Spleen (tissue), 11 donors: ENCODE measurements around the gene TRIM38. TPM values are rescaled to one million over a fixed set of nuclear protein-coding genes. Genes with fewer than 3 reads are reported as not detected.

Experiments
- DNase-seq: peaks from one replicate; pipeline ENCODE4 v3.0.0-alpha.2; 2020
- H3K27ac ChIP-seq, 8 donors: fragments of 200-600 bp; sonication (generic) in 7 of 8; 1 replicate in 4 of 8; 2 replicates in 4 of 8; pipeline versions ENCODE4 v1.5.0 to v1.8.0; 2016 to 2021; ENCODE audit warnings: inconsistent platforms in 4 of 8, mild to moderate bottlenecking in 4 of 8, moderate library complexity in 1 of 8
- H3K27me3 ChIP-seq, 7 donors: fragments of 200-600 bp; sonication (generic) in 6 of 7; replicated peaks in 1 of 7; 1 replicate in 4 of 7; 2 replicates in 3 of 7; pipeline versions ENCODE4 v1.5.0 to v1.8.0; 2016 to 2021; ENCODE audit warnings: inconsistent platforms in 3 of 7, mild to moderate bottlenecking in 1 of 7
- H3K36me3 ChIP-seq, 6 donors: fragments of 200-600 bp; sonication (generic) in 5 of 6; 1 replicate in 4 of 6; 2 replicates in 2 of 6; pipeline versions ENCODE4 v1.5.0 to v1.8.0; 2016 to 2021; ENCODE audit warnings: inconsistent platforms in 2 of 6
- H3K4me1 ChIP-seq, 6 donors: fragments of 200-600 bp; sonication (generic) in 5 of 6; 1 replicate in 3 of 6; 2 replicates in 3 of 6; pipeline versions ENCODE4 v1.5.0 to v1.8.0; 2016 to 2021; ENCODE audit warnings: inconsistent platforms in 3 of 6
- H3K4me3 ChIP-seq, 8 donors: fragments of 200-600 bp; sonication (generic) in 7 of 8; 1 replicate in 4 of 8; 2 replicates in 4 of 8; pipeline versions ENCODE4 v1.5.0 to v1.8.0; 2016 to 2021; ENCODE audit warnings: inconsistent platforms in 4 of 8, mild to moderate bottlenecking in 4 of 8, moderate library complexity in 2 of 8
- H3K9me3 ChIP-seq, 8 donors: fragments of 200-600 bp; sonication (generic) in 7 of 8; 1 replicate in 4 of 8; 2 replicates in 4 of 8; pipeline versions ENCODE4 v1.5.0 to v1.8.0; 2016 to 2021; ENCODE audit warnings: inconsistent platforms in 4 of 8
- POLR2A ChIP-seq, 3 donors: fragments of 450-650 bp; IDR thresholded peaks; one replicate each; pipeline ENCODE4 v1.5.1; 2017; ENCODE audit warnings: antibody characterized with exemption in 3 of 3, mild to moderate bottlenecking in 1 of 3
- POLR2AphosphoS5 ChIP-seq, 3 donors: sonication (generic); formaldehyde crosslinking; IDR thresholded peaks; one replicate each; pipeline ENCODE4 v1.5.1; 2017; ENCODE audit warnings: antibody characterized with exemption in 3 of 3
- WGBS, 5 donors: extraction: QIAGEN DNeasy Blood & Tissue Kit in 3 of 5; methylation state at CpG; one replicate each; pipeline versions ENCODE4 v1.1.5 to v1.1.7; 2013 to 2018; 5-methylcytosine and 5-hydroxymethylcytosine counted together
- intact Hi-C: fragments of 100-400 bp; cut with DNase I; formaldehyde crosslinking; loops from one replicate; pipeline ENCODE4 v1.15.0; 2023; ENCODE audit warnings: low total_unique reads
- polyA plus RNA-seq, 3 donors: library from polyadenylated mRNA; stranded (reverse); fragments of 200-250 nt; gene quantifications; one replicate each; pipeline ENCODE4 v1.2.1, GENCODE V29; 2013
- total RNA-seq, 7 donors: library from RNA; depleted of rRNA in 3 of 7; stranded (reverse); fragments of >200 nt in 3 of 7; fragmentation: NEBNext Ultra II Directional in 4 of 7; extraction: Animal tissue kit (Norgen Biotek cat#: 25700) in 4 of 7; gene quantifications; one replicate each; pipeline versions ENCODE4 v1.1.0 to v1.2.1, GENCODE V29; 2016 to 2021
- TF ChIP-seq, protein P1 (sequence below), 11 experiments: fragments of 200-600 bp in 7 of 11; fragments of 450-650 bp in 4 of 11; sonication (generic) in 4 of 11; IDR thresholded peaks in 8 of 11; conservative IDR thresholded peaks in 3 of 11; 1 replicate in 7 of 11; 2 replicates in 4 of 11; pipeline versions ENCODE4 v1.4.0 to v1.8.0; 2016 to 2021; ENCODE audit warnings: antibody characterized with exemption in 11 of 11, inconsistent platforms in 4 of 11, mild to moderate bottlenecking in 1 of 11
- donor health status: healthy with polysubstance abuse.
- donor health status: DM: no; HTN: no; CAD: no; lungs with moderate emphysema.
- donor health status: DM: no; HTN: no; CAD: no.
- donor health status: Bipolar disorder and iron deficiency.
- donor health status: healthy.
- donor health status: DM: no; HTN: no; CAD: no.
- donor health status: DM: yes; HTN: yes; CAD: no.

Gene TRIM38
- total and polyA plus RNA-seq, 10 donors = 8.0 to 34.4 (median 28.1) TPM

- WGBS, 5 donors = 72 to 94% (median 80%) methylated on average over 29 of the region's 29 CpGs
- no peak for TF ChIP-seq POLR2A (IDR thresholded peaks at IDR 0.05)
- Histone ChIP-seq H3K4me1 (peaks cover 0 to 27% (median 20%) of the 10 kb centered on the region in 6 donors), H3K36me3 (no peaks in the 10 kb centered on the region), H3K4me3 (peak overlapping the region in 2 of 8 donors; percentile 31 to 58), H3K9me3 (peaks cover 0 to 28% (median 2%) of the 10 kb centered on the region in 8 donors), H3K27me3 (no peaks in the 10 kb centered on the region), H3K27ac (peak overlapping the region in 1 of 8 donors; percentile 71)
- intact Hi-C loops = no loop called here
- no peak for DNase-seq
These were observed 53.8 kb downstream of the TRIM38 start for GRCh38 chr6:26016245-26016962.

DNA sequence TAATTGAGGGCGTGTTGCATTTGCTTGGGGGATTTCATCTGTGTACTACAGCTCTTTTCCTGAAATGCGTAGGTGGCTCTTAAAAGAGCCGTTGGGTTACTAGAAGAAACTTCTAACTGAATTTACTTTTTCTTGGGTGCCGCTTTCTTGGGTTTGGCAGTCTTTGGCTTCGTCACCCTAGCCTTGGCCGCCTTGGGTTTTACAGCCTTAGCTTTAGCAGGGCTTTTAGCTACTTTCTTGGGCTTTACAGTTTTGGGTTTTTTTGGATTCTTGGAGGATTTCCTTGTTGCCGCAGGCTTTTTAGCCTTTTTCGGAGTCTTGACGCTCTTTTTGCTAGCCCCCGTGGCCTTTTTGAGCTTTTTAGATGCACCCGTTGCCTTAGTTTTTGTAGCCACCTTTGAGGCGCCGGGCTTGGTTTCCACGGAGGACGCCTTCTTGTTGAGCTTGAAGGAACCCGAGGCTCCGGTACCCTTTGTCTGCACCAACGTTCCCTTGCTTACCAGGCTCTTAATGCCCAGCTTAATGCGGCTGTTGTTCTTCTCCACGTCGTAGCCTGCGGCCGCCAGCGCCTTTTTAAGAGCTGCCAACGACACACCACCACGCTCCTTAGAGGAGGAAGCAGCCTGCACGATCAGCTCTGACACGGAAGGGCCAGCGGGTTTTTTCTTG lies 54.5 kb downstream of the TRIM38 start:
- Histone ChIP-seq H3K27ac (peak overlapping the region in 6 of 8 donors; percentile 47 to 71 (median 66)), H3K4me3 (peak overlapping the region in 7 of 8 donors; percentile 8 to 58 (median 14)), H3K4me1 (peaks cover under 1 to 32% (median 20%) of the 10 kb centered on the region in 6 donors), H3K36me3 (no peaks in the 10 kb centered on the region), H3K27me3 (no peaks in the 10 kb centered on the region), H3K9me3 (peaks cover 0 to 28% (median 2%) of the 10 kb centered on the region in 8 donors)
- no peak for DNase-seq
- TF ChIP-seq POLR2A (IDR thresholded peaks at IDR 0.05) (no peak), POLR2AphosphoS5 (IDR thresholded peaks at IDR 0.05) (no peak)
- TF ChIP-seq, protein P1, sequence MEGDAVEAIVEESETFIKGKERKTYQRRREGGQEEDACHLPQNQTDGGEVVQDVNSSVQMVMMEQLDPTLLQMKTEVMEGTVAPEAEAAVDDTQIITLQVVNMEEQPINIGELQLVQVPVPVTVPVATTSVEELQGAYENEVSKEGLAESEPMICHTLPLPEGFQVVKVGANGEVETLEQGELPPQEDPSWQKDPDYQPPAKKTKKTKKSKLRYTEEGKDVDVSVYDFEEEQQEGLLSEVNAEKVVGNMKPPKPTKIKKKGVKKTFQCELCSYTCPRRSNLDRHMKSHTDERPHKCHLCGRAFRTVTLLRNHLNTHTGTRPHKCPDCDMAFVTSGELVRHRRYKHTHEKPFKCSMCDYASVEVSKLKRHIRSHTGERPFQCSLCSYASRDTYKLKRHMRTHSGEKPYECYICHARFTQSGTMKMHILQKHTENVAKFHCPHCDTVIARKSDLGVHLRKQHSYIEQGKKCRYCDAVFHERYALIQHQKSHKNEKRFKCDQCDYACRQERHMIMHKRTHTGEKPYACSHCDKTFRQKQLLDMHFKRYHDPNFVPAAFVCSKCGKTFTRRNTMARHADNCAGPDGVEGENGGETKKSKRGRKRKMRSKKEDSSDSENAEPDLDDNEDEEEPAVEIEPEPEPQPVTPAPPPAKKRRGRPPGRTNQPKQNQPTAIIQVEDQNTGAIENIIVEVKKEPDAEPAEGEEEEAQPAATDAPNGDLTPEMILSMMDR (IDR thresholded peaks at IDR 0.05 in 8 of 11, conservative IDR thresholded peaks at IDR 0.05 in 3 of 11) = no peak
- intact Hi-C loops = no loop called here
- WGBS, 5 donors = 29 to 38% (median 37%) methylated on average over 27 to 29 of the region's 29 CpGs

GRCh38 chr6:26017632-26017966 lies 55.0 kb downstream of the TRIM38 start:
- DNase-seq = peak; percentile 81
- Histone ChIP-seq H3K9me3 (peaks cover 0 to 28% (median 2%) of the 10 kb centered on the region in 8 donors), H3K4me3 (peak overlapping the region in 7 of 8 donors; percentile 8 to 58 (median 14)), H3K27me3 (no peaks in the 10 kb centered on the region), H3K27ac (peak overlapping the region in 6 of 8 donors; percentile 47 to 71 (median 66)), H3K36me3 (no peaks in the 10 kb centered on the region), H3K4me1 (peaks cover 5 to 37% (median 22%) of the 10 kb centered on the region in 6 donors)
- intact Hi-C loops = no loop called here
- TF ChIP-seq POLR2AphosphoS5 (IDR thresholded peaks at IDR 0.05) (peak; percentile 67 to 83 (median 72)), POLR2A (IDR thresholded peaks at IDR 0.05) (peak in 1 of 3 donors; percentile 18)
- TF ChIP-seq, protein P1 (IDR thresholded peaks at IDR 0.05 in 8 of 11, conservative IDR thresholded peaks at IDR 0.05 in 3 of 11) = peak in 8 of 11 experiments; percentile 22 to 53 (median 32)
- 10 to 35% (median 16%) methylated on average over 18 of the region's 18 CpGs for WGBS, 5 donors

DNA sequence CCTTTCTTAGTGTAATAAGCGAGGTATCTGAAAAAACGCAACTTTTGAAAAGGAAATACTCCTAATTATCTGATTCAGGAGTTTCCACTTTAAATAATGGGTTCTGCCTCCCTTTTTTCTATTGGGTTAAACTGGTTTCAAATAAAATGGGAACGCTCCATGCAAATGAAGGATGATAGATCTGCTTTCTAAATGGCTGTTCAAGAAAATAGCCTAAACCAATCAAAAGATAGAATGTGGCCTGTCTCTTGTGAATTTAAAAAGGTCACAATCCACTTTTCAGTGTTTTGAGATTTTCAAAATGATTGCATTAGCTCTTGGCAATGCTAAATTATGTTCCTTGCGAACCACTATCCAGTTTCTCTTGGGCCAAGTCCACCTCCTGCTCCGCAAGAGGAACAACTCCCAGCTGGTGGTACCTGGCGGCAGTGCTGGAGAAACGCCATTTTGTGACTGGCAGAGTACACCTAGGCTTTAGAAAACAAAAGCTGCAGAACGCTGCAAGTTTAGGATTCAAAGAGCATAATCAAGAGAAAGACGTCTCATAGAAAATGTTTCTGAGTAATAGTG lies 56.7 kb downstream of the TRIM38 start:
- no peaks in the 10 kb centered on the region for H3K27me3 ChIP-seq
- intact Hi-C loops = no loop called here
- H3K36me3 ChIP-seq = no peaks in the 10 kb centered on the region
- H3K27ac ChIP-seq = peak overlapping the region in 1 of 8 donors; percentile 98
- peak overlapping the region in 1 of 8 donors; percentile 83 for H3K4me3 ChIP-seq
- TF ChIP-seq POLR2A (IDR thresholded peaks at IDR 0.05) (no peak), POLR2AphosphoS5 (IDR thresholded peaks at IDR 0.05) (no peak)
- TF ChIP-seq, protein P1 (IDR thresholded peaks at IDR 0.05 in 8 of 11, conservative IDR thresholded peaks at IDR 0.05 in 3 of 11) = no peak
- WGBS, 5 donors = 81 to 88% (median 84%) methylated on average over 9 of the region's 9 CpGs
- H3K9me3 ChIP-seq = peaks cover 0 to 28% (median 2%) of the 10 kb centered on the region in 8 donors
- H3K4me1 ChIP-seq = peaks cover 5 to 38% (median 22%) of the 10 kb centered on the region in 6 donors
- DNase-seq = no peak
